K562 (cell line): Measurements from ENCODE around the gene SMARCB1. TPM values are rescaled to one million over a fixed set of nuclear protein-coding genes. Genes with fewer than 3 reads are reported as not detected.

ENCODE experiments used
- ATF1 ChIP-seq, 2 experiments: fragments of 450-650 bp in 1 of 2; IDR thresholded peaks; 2 replicates each; pipeline ENCODE4 v1.6.1; 2016; ENCODE audit warnings: missing compliant biosample characterization in 1 of 2, missing genetic modification characterization in 1 of 2
- ETS1 ChIP-seq: conservative IDR thresholded peaks from 2 replicates; pipeline ENCODE4 v1.6.1; 2011; ENCODE audit warnings: low read depth, mild to moderate bottlenecking, low read length; ENCODE audit not compliant: control insufficient read depth
- FOXJ2 ChIP-seq: fragments of 200-800 bp; sonication (Bioruptor generic); IDR thresholded peaks from 2 replicates; pipeline ENCODE4 v1.6.1; 2016; ENCODE audit warnings: missing genetic modification characterization, missing compliant biosample characterization
- HOMEZ ChIP-seq: fragments of 250-450 bp; sonication (Bioruptor Pico); IDR thresholded peaks from 2 replicates; pipeline ENCODE4 v1.4.0; 2020; ENCODE audit warnings: mild to moderate bottlenecking, moderate library complexity
- POLR2H ChIP-seq: IDR thresholded peaks from 2 replicates; pipeline ENCODE4 v1.6.1; 2016; ENCODE audit warnings: missing genetic modification characterization, low read depth, mild to moderate bottlenecking, control low read depth, missing compliant biosample characterization, moderate library complexity
- RBM15 ChIP-seq: fragments of 200-400 bp; formaldehyde crosslinking; IDR thresholded peaks from 2 replicates; pipeline ENCODE4 v1.6.1; 2018; ENCODE audit warnings: mild to moderate bottlenecking, low read length, moderate library complexity; ENCODE audit not compliant: insufficient read depth
- RBM17 ChIP-seq: fragments of 200-400 bp; formaldehyde crosslinking; IDR thresholded peaks from 2 replicates; pipeline ENCODE4 v1.6.1; 2017; ENCODE audit warnings: low read depth, mild to moderate bottlenecking, low read length, borderline replicate concordance
- TSC22D4 ChIP-seq: fragments of 450-650 bp; IDR thresholded peaks from 2 replicates; pipeline ENCODE4 v1.6.1; 2016; ENCODE audit warnings: missing genetic modification characterization, missing biosample characterization, control low read depth
- VEZF1 ChIP-seq: fragments of 200-800 bp; sonication (Bioruptor generic); IDR thresholded peaks from 2 replicates; pipeline ENCODE4 v1.6.1; 2017; ENCODE audit warnings: missing genetic modification characterization, missing compliant biosample characterization
- ZBTB9 ChIP-seq: fragments of 450-650 bp; formaldehyde crosslinking; IDR thresholded peaks from 2 replicates; pipeline ENCODE4 v1.4.0; 2020; ENCODE audit warnings: mild to moderate bottlenecking, moderate library complexity
- ZHX1 ChIP-seq: fragments of 150-350 bp; conservative IDR thresholded peaks from 2 replicates; pipeline ENCODE4 v1.6.1; 2014; ENCODE audit warnings: low read length
- ZNF77 ChIP-seq: fragments of 250-450 bp; sonication (Bioruptor Pico); IDR thresholded peaks from 2 replicates; pipeline ENCODE4 v1.5.0; 2020
- polyA plus RNA-seq, 8 experiments: library from polyadenylated mRNA; depleted of rRNA in 4 of 8; stranded (reverse) in 5 of 8; unstranded in 3 of 8; fragments of >200 nt; fragmentation: Nextera tagmentation in 2 of 8; fragmentation: Illumina TruSeq in 1 of 8; extraction: Ambion mirVana in 2 of 8; extraction: Trizol in 1 of 8; gene quantifications; 2 replicates each; pipeline versions ENCODE4 v1.2.1 to v1.2.3, GENCODE V29; 2011 to 2014; ENCODE audit warnings: inconsistent platforms in 1 of 8, missing spikeins in 1 of 8
- total RNA-seq, 7 experiments: library from RNA; depleted of rRNA in 6 of 7; stranded (reverse); fragments of >200 nt in 6 of 7; fragmentation: Illumina TruSeq in 2 of 7; extraction: Trizol in 2 of 7; gene quantifications; 2 replicates each; pipeline versions ENCODE4 v1.2.1 to v1.2.3, GENCODE V29; 2011 to 2021; ENCODE audit warnings: low replicate concordance in 1 of 7

SMARCB1 gene
- total and polyA plus RNA-seq, 9 of the 15 experiments (the other 6 are each of a cell fraction or from before 2014, with no cell fraction given): 1.2 to 113 (median 65.4) TPM

DNA sequence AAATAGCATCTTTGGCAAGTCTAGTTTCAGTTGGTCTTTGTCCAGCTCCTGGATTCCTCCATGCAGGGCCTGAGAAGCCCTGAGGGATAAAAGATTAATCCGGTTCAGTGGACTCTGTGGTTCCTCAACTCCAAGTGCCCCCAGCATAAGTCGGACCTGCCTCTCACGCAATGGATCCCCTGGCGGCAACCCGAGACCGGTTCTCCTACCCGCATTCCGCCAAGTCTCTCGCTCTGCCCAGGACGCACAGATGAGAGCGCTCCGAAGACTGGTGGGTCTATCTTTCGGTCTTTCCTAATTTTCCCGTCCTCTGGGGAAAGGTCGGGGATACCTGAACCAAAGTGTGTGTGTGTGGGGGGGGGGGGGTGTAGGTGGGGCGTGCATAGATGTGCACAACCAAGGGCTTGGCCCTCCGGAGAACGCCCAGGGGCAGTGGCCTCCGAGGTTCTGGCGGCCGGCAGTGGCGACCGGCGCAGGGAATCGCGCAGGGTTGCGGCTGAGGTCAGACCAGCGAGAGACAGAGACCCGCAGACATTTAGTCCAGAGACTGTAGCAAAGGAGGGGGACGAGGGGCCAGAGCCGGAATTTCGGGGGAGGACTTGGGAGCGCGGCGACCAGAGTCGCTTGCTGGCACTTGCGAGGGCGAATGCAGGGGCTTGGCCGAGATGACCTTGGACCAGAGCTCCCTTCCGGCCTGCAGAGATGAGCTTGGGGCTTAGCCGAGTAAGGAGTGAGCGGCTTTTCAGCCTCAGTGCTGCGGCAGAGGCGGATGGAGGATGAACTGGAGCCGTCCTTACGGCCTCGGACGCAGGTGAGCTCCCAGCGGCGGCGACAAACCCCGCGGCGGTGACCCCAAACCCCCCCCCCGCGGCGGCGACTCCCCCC, 70.2 kb downstream of the SMARCB1 start (continued):
- TF ChIP-seq ETS1: no peak
- TF ChIP-seq ATF1 (CRISPR knock-in tag; IDR thresholded peaks at IDR 0.05): no peak
- TF ChIP-seq ATF1 (tag; IDR thresholded peaks at IDR 0.05): no peak
- TF ChIP-seq POLR2H (tag): no peak
- no peak for TF ChIP-seq HOMEZ (CRISPR knock-in tag)
- TF ChIP-seq TSC22D4 (tag): no peak
- TF ChIP-seq ZNF77: no peak
- TF ChIP-seq VEZF1: 0 out of 2 replicates have a peak, but pooled peaks have one; percentile 44
- no peak for TF ChIP-seq ZBTB9
- TF ChIP-seq FOXJ2 (tag): no peak
- TF ChIP-seq RBM17: no peak
- 0 out of 2 replicates have a peak, but pooled peaks have one; percentile 12 for TF ChIP-seq ZHX1
- no peak for TF ChIP-seq RBM15
